K562 (cell line): ENCODE measurements around the gene KLHL6. TPM values are rescaled to one million over a fixed set of nuclear protein-coding genes. Genes with fewer than 3 reads are reported as not detected.

Source experiments
- ARID1B ChIP-seq: fragments of 450-650 bp; IDR thresholded peaks from 2 replicates; pipeline ENCODE4 v1.6.1; 2016; ENCODE audit warnings: antibody characterized with exemption, mild to moderate bottlenecking, inconsistent platforms
- CCNT2 ChIP-seq: IDR thresholded peaks from 2 replicates; pipeline ENCODE4 v1.6.1; 2011; ENCODE audit warnings: borderline replicate concordance, low read depth, mild to moderate bottlenecking, moderate library complexity, mixed read lengths, low read length; ENCODE audit not compliant: insufficient read length; ENCODE audit errors: extremely low read depth
- DNMT1 ChIP-seq: fragments of 450-650 bp; IDR thresholded peaks from 2 replicates; pipeline ENCODE4 v1.6.1; 2016; ENCODE audit warnings: antibody characterized with exemption, mild to moderate bottlenecking
- FOXM1 ChIP-seq, 2 experiments: fragments of 450-650 bp in 1 of 2; sonication (generic) in 1 of 2; formaldehyde crosslinking in 1 of 2; IDR thresholded peaks; 2 replicates each; pipeline versions ENCODE4 v1.6.1 to v1.9.0; 2017 to 2022; ENCODE audit warnings: low read depth in 2 of 2, mild to moderate bottlenecking in 2 of 2, missing genetic modification reagents in 1 of 2, moderate library complexity in 1 of 2
- ILK ChIP-seq: fragments of 450-650 bp; IDR thresholded peaks from 2 replicates; pipeline ENCODE4 v1.6.1; 2016; ENCODE audit warnings: missing genetic modification characterization, low read depth, mild to moderate bottlenecking, missing compliant biosample characterization, moderate library complexity, borderline replicate concordance
- MGA ChIP-seq: fragments of 450-650 bp; IDR thresholded peaks from 2 replicates; pipeline ENCODE4 v1.6.1; 2016; ENCODE audit warnings: mild to moderate bottlenecking, moderate library complexity
- MIER1 ChIP-seq: fragments of 450-650 bp; IDR thresholded peaks from 2 replicates; pipeline ENCODE4 v1.6.1; 2016; ENCODE audit warnings: antibody characterized with exemption, mild to moderate bottlenecking, low read depth
- MTA1 ChIP-seq: fragments of 450-650 bp; IDR thresholded peaks from 2 replicates; pipeline ENCODE4 v1.6.1; 2017; ENCODE audit warnings: borderline replicate concordance
- PRMT5 ChIP-seq: sonication (generic); formaldehyde crosslinking; IDR thresholded peaks from 2 replicates; pipeline ENCODE4 v1.5.0; 2020; ENCODE audit warnings: missing genetic modification reagents
- STAT5A ChIP-seq: IDR thresholded peaks from 2 replicates; pipeline ENCODE4 v1.6.1; 2012; ENCODE audit warnings: low read length, inconsistent platforms, borderline replicate concordance
- TAF9B ChIP-seq: fragments of 450-650 bp; IDR thresholded peaks from 2 replicates; pipeline ENCODE4 v1.6.1; 2018; ENCODE audit warnings: mild to moderate bottlenecking; ENCODE audit not compliant: partially characterized antibody
- THAP12 ChIP-seq: fragments of 250-450 bp; sonication (Bioruptor Pico); IDR thresholded peaks from 2 replicates; pipeline ENCODE4 v1.9.0; 2021; ENCODE audit warnings: mild to moderate bottlenecking, inconsistent platforms
- ZNF239 ChIP-seq: fragments of 250-450 bp; sonication (Bioruptor Pico); IDR thresholded peaks from 2 replicates; pipeline ENCODE4 v1.4.0; 2020; ENCODE audit warnings: mild to moderate bottlenecking
- ZNF316 ChIP-seq: fragments of 450-650 bp; IDR thresholded peaks from 2 replicates; pipeline ENCODE4 v1.6.1; 2016
- polyA plus RNA-seq, 8 experiments: library from polyadenylated mRNA; depleted of rRNA in 4 of 8; stranded (reverse) in 5 of 8; unstranded in 3 of 8; fragments of >200 nt; fragmentation: Nextera tagmentation in 2 of 8; fragmentation: Illumina TruSeq in 1 of 8; extraction: Ambion mirVana in 2 of 8; extraction: Trizol in 1 of 8; gene quantifications; 2 replicates each; pipeline versions ENCODE4 v1.2.1 to v1.2.3, GENCODE V29; 2011 to 2014; ENCODE audit warnings: inconsistent platforms in 1 of 8, missing spikeins in 1 of 8
- total RNA-seq, 7 experiments: library from RNA; depleted of rRNA in 6 of 7; stranded (reverse); fragments of >200 nt in 6 of 7; fragmentation: Illumina TruSeq in 2 of 7; extraction: Trizol in 2 of 7; gene quantifications; 2 replicates each; pipeline versions ENCODE4 v1.2.1 to v1.2.3, GENCODE V29; 2011 to 2021; ENCODE audit warnings: low replicate concordance in 1 of 7

The KLHL6 gene
- total and polyA plus RNA-seq, 9 of the 15 experiments (the other 6 are each of a cell fraction or from before 2014, with no cell fraction given): 0.18 to 2.1 (median 1.4) TPM

- TF ChIP-seq MGA: peak; percentile 69
- no peak for TF ChIP-seq THAP12 (CRISPR knock-in tag)
- TF ChIP-seq PRMT5: no peak
- TF ChIP-seq TAF9B: no peak
- TF ChIP-seq MIER1: no peak
- TF ChIP-seq ZNF239 (CRISPR knock-in tag): no peak
- no peak for TF ChIP-seq MTA1
- no peak for TF ChIP-seq FOXM1 (IDR thresholded peaks at IDR 0.05; ENCODE audit: low read depth)
- TF ChIP-seq FOXM1 (CRISPR knock-in tag; IDR thresholded peaks at IDR 0.05; ENCODE audit: low read depth): no peak
- TF ChIP-seq ARID1B: peak; percentile 24; the same call in 1 of the 2 replicates
- TF ChIP-seq CCNT2: no peak
- no peak for TF ChIP-seq DNMT1
- peak; percentile 87 for TF ChIP-seq ZNF316
- no peak for TF ChIP-seq ILK (tag)
- TF ChIP-seq STAT5A: no peak
These were observed 39.3 kb downstream of the KLHL6 start (continued) for GRCh38 chr3:183515968-183516851.
